ENCODE results near the gene FGF11. TPM values are rescaled to one million over a fixed set of nuclear protein-coding genes. Genes with fewer than 3 reads are reported as not detected.

The FGF11 gene
- total and polyA plus RNA-seq, 2 donors (not counting 3 experiments of a cell fraction or from before 2014, with no cell fraction given), result 0.70 TPM; not detected in 1

- TF ChIP-seq CTCF (IDR thresholded peaks at IDR 0.05; ENCODE audit: extremely low read depth in 1 of 2, insufficient read depth in 1 of 2, low read depth in 1 of 2, low read length in 2 of 2), result no peak
- no peaks in the 10 kb centered on the region for H4K20me1 ChIP-seq (replicated peaks; ENCODE audit: control insufficient read depth, extremely low read depth, insufficient read depth, low read length)
- H3K4me3 ChIP-seq (replicated peaks in 1 of 3; ENCODE audit: insufficient read depth in 1 of 3, low read depth in 1 of 3, low read length in 3 of 3), result no peak overlapping the region
- H3K27ac ChIP-seq (ENCODE audit: insufficient read depth, low read depth, low read length), result no peak overlapping the region
- no peaks in the 10 kb centered on the region for H3K4me1 ChIP-seq (ENCODE audit: control insufficient read depth, extremely low read depth, insufficient read depth, low read length)
- no TSS peak for BruUV-seq (replicated peaks)
- H3K9ac ChIP-seq (replicated peaks; ENCODE audit: extremely low read depth, insufficient read depth, low read length), result no peak overlapping the region
- no peak overlapping the region for H2AFZ ChIP-seq (ENCODE audit: low read depth, low read length)
- no peaks in the 10 kb centered on the region for H3K9me3 ChIP-seq (replicated peaks; ENCODE audit: control insufficient read depth, insufficient read depth, low read length)
- ChIA-PET CTCF (interaction anchor here (0.8 kb wide), 1 partner anchor 37 kb away, joined by 3 read pairs; no protein-coding TSS in a partner anchor), POLR2A (no interaction called here)
- DNase-seq (ENCODE audit: low read depth, low spot score) (no peak), FAIRE-seq (no peak)
- no peaks in the 10 kb centered on the region for H3K36me3 ChIP-seq (ENCODE audit: control insufficient read depth in 2 of 2, extremely low read depth in 1 of 2, insufficient read depth in 2 of 2, low read length in 2 of 2)
- no peaks in the 10 kb centered on the region for H3K27me3 ChIP-seq (ENCODE audit: control insufficient read depth in 2 of 2, insufficient read depth in 2 of 2, low read length in 2 of 2)
- dilution Hi-C loops (cut with MboI; ENCODE audit: extremely low pct_ligation_motif_present, low sequenced_read_pairs), result no loop called here
- no peaks in the 10 kb centered on the region for H3K79me2 ChIP-seq (ENCODE audit: control insufficient read depth, insufficient read depth, low read length)
- intact Hi-C loops (cut with micrococcal nuclease), result no loop called here
- no peak overlapping the region for H3K4me2 ChIP-seq (ENCODE audit: insufficient read depth, low read length)
- no peaks in the 10 kb centered on the region for H3K9me1 ChIP-seq (replicated peaks; ENCODE audit: control insufficient read depth, extremely low read depth, insufficient read depth, low read length)
Measured at GRCh38 chr17:7427549-7427948, 11.8 kb upstream of the FGF11 start.

- CTCF ChIA-PET, result interaction anchor here (0.7 kb wide), 1 partner anchor 8 kb away, joined by 3 read pairs; no protein-coding TSS in a partner anchor
- no TSS peak for BruUV-seq (replicated peaks)
- dilution Hi-C loops (cut with MboI; ENCODE audit: extremely low pct_ligation_motif_present, low sequenced_read_pairs), result no loop called here
Measured at GRCh38 chr17:7428557-7428956, 10.8 kb upstream of the FGF11 start, which contains the start of gene SPEM3. TSS of gene SPEM3 (plus strand) at chr17:7428857. CDS start at chr17:7428903, 46 bp downstream.

More at GRCh38 chr17:7428557-7428956, 10.8 kb upstream of the FGF11 start, which contains the start of gene SPEM3:
- no peak for DNase-seq (ENCODE audit: low read depth, low spot score)
- Histone ChIP-seq H2AFZ (ENCODE audit: low read depth, low read length) (no peak within 1 kb of the TSS), H3K9me3 (replicated peaks; ENCODE audit: control insufficient read depth, insufficient read depth, low read length) (no peaks in the 10 kb centered on the region), H3K4me1 (ENCODE audit: control insufficient read depth, extremely low read depth, insufficient read depth, low read length) (no peaks in the 10 kb centered on the region), H3K27ac (ENCODE audit: insufficient read depth, low read depth, low read length) (no peak within 1 kb of the TSS), H4K20me1 (replicated peaks; ENCODE audit: control insufficient read depth, extremely low read depth, insufficient read depth, low read length) (no peaks in the 10 kb centered on the region), H3K4me3 (replicated peaks in 1 of 3; ENCODE audit: insufficient read depth in 1 of 3, low read depth in 1 of 3, low read length in 3 of 3) (no peak within 1 kb of the TSS), H3K79me2 (ENCODE audit: control insufficient read depth, insufficient read depth, low read length) (no peaks in the 10 kb centered on the region), H3K4me2 (ENCODE audit: insufficient read depth, low read length) (no peak within 1 kb of the TSS), H3K36me3 (ENCODE audit: control insufficient read depth in 2 of 2, extremely low read depth in 1 of 2, insufficient read depth in 2 of 2, low read length in 2 of 2) (no peaks in the 10 kb centered on the region), H3K9ac (replicated peaks; ENCODE audit: extremely low read depth, insufficient read depth, low read length) (no peak within 1 kb of the TSS), H3K27me3 (ENCODE audit: control insufficient read depth in 2 of 2, insufficient read depth in 2 of 2, low read length in 2 of 2) (no peaks in the 10 kb centered on the region), H3K9me1 (replicated peaks; ENCODE audit: control insufficient read depth, extremely low read depth, insufficient read depth, low read length) (no peaks in the 10 kb centered on the region)
- intact Hi-C loops (cut with micrococcal nuclease), result no loop called here
- TF ChIP-seq MYC (IDR thresholded peaks at IDR 0.05; ENCODE audit: low read depth, low read length), result no peak
- TF ChIP-seq MAX (IDR thresholded peaks at IDR 0.05; ENCODE audit: insufficient read depth, insufficient read length), result no peak
- TF ChIP-seq GATA2 (IDR thresholded peaks at IDR 0.05; ENCODE audit: insufficient read depth, insufficient read length, low read depth, low read length), result no peak
- TF ChIP-seq JUN (IDR thresholded peaks at IDR 0.05; ENCODE audit: borderline replicate concordance, insufficient read depth, insufficient read length, low read depth), result no peak
- TF ChIP-seq EZH2 (IDR thresholded peaks at IDR 0.05; ENCODE audit: borderline replicate concordance, low read depth, low read length, severe bottlenecking), result no peak
- no peak for TF ChIP-seq POLR2A (IDR thresholded peaks at IDR 0.05; ENCODE audit: low read depth, low read length)
- no peak for TF ChIP-seq CTCF (IDR thresholded peaks at IDR 0.05; ENCODE audit: extremely low read depth in 1 of 2, insufficient read depth in 1 of 2, low read depth in 1 of 2, low read length in 2 of 2)
- no peak for TF ChIP-seq FOS (IDR thresholded peaks at IDR 0.05; ENCODE audit: borderline replicate concordance, insufficient read depth, low read length)
- no peak for TF ChIP-seq POLR2AphosphoS5 (IDR thresholded peaks at IDR 0.05; ENCODE audit: insufficient read depth, low read depth, low read length)
- FAIRE-seq, result no peak
- POLR2A ChIA-PET, result no interaction called here
